OCI-LY1 (cell line): Measurements from ENCODE around the gene EME2.

Experiments
- H2AFZ ChIP-seq: fragments of 200-600 bp; sonication (generic), shearing (Covaris generic); 2 replicates; pipeline ENCODE4 v1.6.0; 2014; ENCODE audit warnings: antibody characterized with exemption, mild to moderate bottlenecking, low read length
- H3F3A ChIP-seq: fragments of 200-600 bp; sonication (generic), shearing (Covaris generic); 2 replicates; pipeline ENCODE4 v1.6.0; 2014; ENCODE audit warnings: mild to moderate bottlenecking, antibody characterized with exemption, low read length, moderate library complexity; ENCODE audit not compliant: insufficient read depth
- H3K27ac ChIP-seq: fragments of 200-600 bp; sonication (generic); 2 replicates; pipeline ENCODE4 v1.5.1; 2014; ENCODE audit warnings: low read length, mixed run types, mild to moderate bottlenecking, low read depth; ENCODE audit not compliant: poor library complexity, severe bottlenecking
- H3K27me3 ChIP-seq: fragments of 200-600 bp; sonication (generic); 2 replicates; pipeline ENCODE4 v1.6.0; 2014; ENCODE audit warnings: antibody characterized with exemption, mild to moderate bottlenecking, low read length, moderate library complexity; ENCODE audit not compliant: insufficient read depth
- H3K36me3 ChIP-seq: fragments of 200-600 bp; sonication (generic); 2 replicates; pipeline ENCODE4 v1.6.1; 2014; ENCODE audit warnings: mild to moderate bottlenecking, antibody characterized with exemption, low read length, moderate library complexity, mixed read lengths; ENCODE audit not compliant: insufficient read depth
- H3K4me1 ChIP-seq: fragments of 200-600 bp; sonication (generic); 2 replicates; pipeline ENCODE4 v1.5.1; 2014; ENCODE audit warnings: mild to moderate bottlenecking, low read length, moderate library complexity; ENCODE audit not compliant: insufficient read depth, severe bottlenecking
- H3K4me2 ChIP-seq: fragments of 200-600 bp; sonication (generic), shearing (Covaris generic); 2 replicates; pipeline ENCODE4 v1.6.1; 2014; ENCODE audit warnings: low read length
- H3K4me3 ChIP-seq: fragments of 200-600 bp; sonication (generic); 2 replicates; pipeline ENCODE4 v1.5.1; 2014; ENCODE audit warnings: low read length, low read depth, mild to moderate bottlenecking, mixed read lengths; ENCODE audit not compliant: poor library complexity, severe bottlenecking
- H3K79me2 ChIP-seq: fragments of 200-600 bp; shearing (Covaris generic); 2 replicates; pipeline ENCODE4 v1.6.1; 2016; ENCODE audit warnings: mixed run types, low read length, mixed read lengths; ENCODE audit not compliant: insufficient read depth
- H3K9ac ChIP-seq: fragments of 200-600 bp; sonication (generic), shearing (Covaris generic); 2 replicates; pipeline ENCODE4 v1.6.1; 2014; ENCODE audit warnings: mild to moderate bottlenecking, low read length, mixed read lengths
- H3K9me2 ChIP-seq: fragments of 200-600 bp; sonication (generic), shearing (Covaris generic); 2 replicates; pipeline ENCODE4 v1.6.1; 2014; ENCODE audit warnings: low read depth, mild to moderate bottlenecking, low read length, mixed read lengths
- H3K9me3 ChIP-seq: fragments of 200-600 bp; shearing (Covaris generic); 2 replicates; pipeline ENCODE4 v1.6.1; 2014; ENCODE audit warnings: low read length, mixed read lengths
- H4K20me1 ChIP-seq: fragments of 200-600 bp; sonication (generic), shearing (Covaris generic); 2 replicates; pipeline ENCODE4 v1.6.0; 2016; ENCODE audit warnings: mild to moderate bottlenecking, low read length; ENCODE audit not compliant: insufficient read depth
- CTCF ChIP-seq: fragments of 200-600 bp; sonication (generic), shearing (Covaris generic); IDR thresholded peaks from 2 replicates; pipeline ENCODE4 v1.5.1; 2017; ENCODE audit warnings: mild to moderate bottlenecking, antibody characterized with exemption, low read length, moderate library complexity, mixed read lengths
- EZH2 ChIP-seq: fragments of 200-600 bp; sonication (generic), shearing (Covaris generic); IDR thresholded peaks from 2 replicates; pipeline ENCODE4 v1.8.0; 2017; ENCODE audit warnings: borderline replicate concordance, mixed run types, mild to moderate bottlenecking, antibody characterized with exemption, low read length, moderate library complexity, mixed read lengths

Gene EME2

GRCh38 chr16:1809281-1809801 is 36.7 kb downstream of the EME2 start:
- no peak overlapping the region for H2AFZ ChIP-seq
- no peaks in the 10 kb centered on the region for H3K9me2 ChIP-seq

DNA sequence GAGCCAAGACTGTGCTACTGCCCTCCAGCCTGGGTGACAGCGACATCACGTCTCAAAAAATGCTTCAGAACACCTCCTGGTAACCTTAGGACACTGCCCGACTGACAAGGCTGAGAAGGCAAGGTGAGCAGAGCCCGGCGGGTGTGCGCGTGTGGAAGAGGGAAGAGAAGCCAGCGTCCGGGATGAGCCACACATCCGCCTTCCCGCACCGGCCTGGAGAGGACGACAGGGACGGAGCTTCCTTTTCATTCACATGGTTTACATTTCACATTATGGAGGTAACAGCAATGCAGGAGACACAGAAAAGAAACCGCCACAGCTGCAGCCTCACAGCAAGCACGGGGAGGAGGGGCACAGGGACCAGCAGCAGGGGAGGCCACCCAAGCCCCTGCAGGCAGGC is 37.5 kb downstream of the EME2 start:
- Histone ChIP-seq H3K4me1 (no peaks in the 10 kb centered on the region), H3K4me3 (no peak overlapping the region), H3F3A (no peaks in the 10 kb centered on the region), H3K9ac (no peak overlapping the region), H3K4me2 (no peak overlapping the region), H2AFZ (no peak overlapping the region), H3K9me3 (no peaks in the 10 kb centered on the region), H3K79me2 (no peaks in the 10 kb centered on the region), H4K20me1 (no peaks in the 10 kb centered on the region), H3K36me3 (peaks cover 6% of the 10 kb centered on the region; the same call in 1 of the 2 replicates), H3K27ac (no peak overlapping the region), H3K9me2 (no peaks in the 10 kb centered on the region), H3K27me3 (no peaks in the 10 kb centered on the region)
- TF ChIP-seq CTCF (no peak), EZH2 (no peak)

More at GRCh38 chr16:1809281-1809801, 36.7 kb downstream of the EME2 start:
- Histone ChIP-seq H3K79me2 (no peaks in the 10 kb centered on the region), H3K9ac (no peak overlapping the region), H3K27me3 (no peaks in the 10 kb centered on the region), H3K36me3 (peaks cover 8% of the 10 kb centered on the region; the same call in 1 of the 2 replicates), H3K4me1 (no peaks in the 10 kb centered on the region), H3K27ac (no peak overlapping the region), H3F3A (no peaks in the 10 kb centered on the region), H4K20me1 (no peaks in the 10 kb centered on the region), H3K4me3 (no peak overlapping the region), H3K4me2 (no peak overlapping the region), H3K9me3 (no peaks in the 10 kb centered on the region)
- TF ChIP-seq CTCF (no peak), EZH2 (no peak)

GRCh38 chr16:1810536-1810935 is 37.9 kb downstream of the EME2 start:
- no peak overlapping the region for H3K27ac ChIP-seq
- no peak overlapping the region for H3K4me2 ChIP-seq
- H3K27me3 ChIP-seq: no peaks in the 10 kb centered on the region
- no peaks in the 10 kb centered on the region for H3K9me3 ChIP-seq
- H3K9ac ChIP-seq: no peak overlapping the region
- no peaks in the 10 kb centered on the region for H4K20me1 ChIP-seq
- H2AFZ ChIP-seq: no peak overlapping the region
- TF ChIP-seq CTCF (no peak), EZH2 (no peak)
- H3K36me3 ChIP-seq: peaks cover 3% of the 10 kb centered on the region; the same call in 1 of the 2 replicates
- no peaks in the 10 kb centered on the region for H3K4me1 ChIP-seq
- no peak overlapping the region for H3K4me3 ChIP-seq
- no peaks in the 10 kb centered on the region for H3K79me2 ChIP-seq
- H3F3A ChIP-seq: no peaks in the 10 kb centered on the region
- no peaks in the 10 kb centered on the region for H3K9me2 ChIP-seq
